ENCODE data around the gene DMWD.

- TF ChIP-seq ZFP3 (CRISPR knock-in tag; IDR thresholded peaks at IDR 0.05) (no peak), ZNF70 (CRISPR knock-in tag; IDR thresholded peaks at IDR 0.05) (no peak)
These were observed 738 bp downstream of the DMWD start for GRCh38 chr19:45791744-45792469.

All from SK-N-SH treated with all-trans-retinoic acid at 6 μM for 48 hours (cell line).